ENCODE measurements around the gene ADAMTS3. TPM values are rescaled to one million over a fixed set of nuclear protein-coding genes. Genes with fewer than 3 reads are reported as not detected.
A peak's percentile ranks its signal among the peaks of the same experiment; 100 is the strongest.

The ADAMTS3 gene
- total RNA-seq = 0.24 TPM
- long read RNA-seq, partial matches to known transcripts = 0 of 1 reads
- long read RNA-seq, other reads (novel, unspliced or antisense) = 1 of 1 reads

GRCh38 chr4:72568959-72569718 is at the start of gene ADAMTS3:
Gene ADAMTS3, minus strand, starts transcription at chr4:72569221. Its CDS starts 459 bp downstream, at chr4:72568762.
- ATAC-seq = peak; percentile 90
- intact Hi-C loops (cut with DNase I) = loop anchor here (2.0 kb wide), 1 partner anchor 42 kb away; no protein-coding TSS in a partner anchor
- DNase-seq (ENCODE audit: missing footprints) = peak; percentile 78

- intact Hi-C loops (cut with DNase I) = no loop called here
- ATAC-seq (no peak), DNase-seq (ENCODE audit: missing footprints) (no peak)
Observed at GRCh38 chr4:72613959-72614358, 44.9 kb upstream of the ADAMTS3 start.

- ATAC-seq (no peak), DNase-seq (ENCODE audit: missing footprints) (no peak)
- intact Hi-C loops (cut with DNase I) = no loop called here
Observed at GRCh38 chr4:72606751-72607150, 37.7 kb upstream of the ADAMTS3 start.

GRCh38 chr4:72604324-72604723 is 35.3 kb upstream of the ADAMTS3 start:
- DNase-seq (ENCODE audit: missing footprints) (no peak), ATAC-seq (no peak)
- intact Hi-C loops (cut with DNase I) = no loop called here

- intact Hi-C loops (cut with DNase I) = no loop called here
- ATAC-seq (no peak), DNase-seq (ENCODE audit: missing footprints) (no peak)
Observed at GRCh38 chr4:72602396-72603376, 33.7 kb upstream of the ADAMTS3 start.

GRCh38 chr4:72591547-72592454 is 22.8 kb upstream of the ADAMTS3 start:
- DNase-seq (ENCODE audit: missing footprints) (no peak), ATAC-seq (no peak)
- intact Hi-C loops (cut with DNase I) = no loop called here

- DNase-seq (ENCODE audit: missing footprints) (no peak), ATAC-seq (no peak)
- intact Hi-C loops (cut with DNase I) = no loop called here
Observed at GRCh38 chr4:72587334-72587733, 18.3 kb upstream of the ADAMTS3 start.

- intact Hi-C loops (cut with DNase I) = no loop called here
- DNase-seq (ENCODE audit: missing footprints) = no peak
- no peak for ATAC-seq
Observed at GRCh38 chr4:72582853-72583252, 13.8 kb upstream of the ADAMTS3 start.

- DNase-seq (ENCODE audit: missing footprints) (no peak), ATAC-seq (no peak)
- intact Hi-C loops (cut with DNase I) = no loop called here
Observed at GRCh38 chr4:72577211-72577610, 8.2 kb upstream of the ADAMTS3 start.

- ATAC-seq (no peak), DNase-seq (ENCODE audit: missing footprints) (no peak)
- intact Hi-C loops (cut with DNase I) = no loop called here
Observed at GRCh38 chr4:72571337-72571736, 2.3 kb upstream of the ADAMTS3 start.

- intact Hi-C loops (cut with DNase I) = loop anchor here (2.0 kb wide), 1 partner anchor 43 kb away; no protein-coding TSS in a partner anchor
- ATAC-seq (no peak), DNase-seq (ENCODE audit: missing footprints) (no peak)
Observed at GRCh38 chr4:72569719-72570235, 756 bp upstream of the ADAMTS3 start.

GRCh38 chr4:72567821-72568675 is 973 bp downstream of the ADAMTS3 start:
- ATAC-seq (peak; percentile 70), DNase-seq (ENCODE audit: missing footprints) (peak; percentile 70)
- intact Hi-C loops (cut with DNase I) = loop anchor here (2.0 kb wide), 1 partner anchor 41 kb away; no protein-coding TSS in a partner anchor

- intact Hi-C loops (cut with DNase I) = no loop called here
Observed at GRCh38 chr4:72567036-72567435, 2.0 kb downstream of the ADAMTS3 start.

GRCh38 chr4:72566464-72566972 is 2.5 kb downstream of the ADAMTS3 start:
- DNase-seq (ENCODE audit: missing footprints) (no peak), ATAC-seq (no peak)
- intact Hi-C loops (cut with DNase I) = no loop called here

More at GRCh38 chr4:72567036-72567435, 2.0 kb downstream of the ADAMTS3 start:
- ATAC-seq (no peak), DNase-seq (ENCODE audit: missing footprints) (no peak)

- DNase-seq (ENCODE audit: missing footprints) = no peak
- ATAC-seq = no peak
- intact Hi-C loops (cut with DNase I) = loop anchor here (1.0 kb wide), 1 partner anchor 10 kb away; no protein-coding TSS in a partner anchor
Observed at GRCh38 chr4:72564789-72565188, 4.2 kb downstream of the ADAMTS3 start.

- intact Hi-C loops (cut with DNase I) = no loop called here
- no peak for DNase-seq (ENCODE audit: missing footprints)
- no peak for ATAC-seq
Observed at GRCh38 chr4:72564184-72564583, 4.8 kb downstream of the ADAMTS3 start.

- ATAC-seq = no peak
- intact Hi-C loops (cut with DNase I) = no loop called here
- no peak for DNase-seq (ENCODE audit: missing footprints)
Observed at GRCh38 chr4:72558655-72559054, 10.4 kb downstream of the ADAMTS3 start.

Measured in Right ventricle myocardium inferior (tissue), 1 donor.